HG03558 (cell line): ENCODE data around the gene FUT6.
"Not testable (repeated sequence)": the region's sequence is repeated elsewhere in the genome, so short reads cannot be mapped to it uniquely, and the experiment has no call there.

Experiments used
- ATAC-seq: cut with Tn5 transposase; IDR thresholded peaks from one replicate; pipeline ENCODE4 v1.9.1; 2021; ENCODE audit warnings: moderate number of reproducible peaks; ENCODE audit not compliant: unreplicated experiment; ENCODE audit errors: extremely low read depth

Gene FUT6

GRCh38 chr19:5789886-5790558 is 49.5 kb downstream of the FUT6 start:
- ATAC-seq: no peak

GRCh38 chr19:5789351-5789761 is 50.1 kb downstream of the FUT6 start:
- ATAC-seq: no peak

- no peak for ATAC-seq
Observed at GRCh38 chr19:5788422-5788821, 51.1 kb downstream of the FUT6 start.

GRCh38 chr19:5787409-5788182 is 51.9 kb downstream of the FUT6 start:
- ATAC-seq: no peak

GRCh38 chr19:5786593-5787408 is 52.7 kb downstream of the FUT6 start:
- no peak for ATAC-seq

GRCh38 chr19:5785423-5785822 is 54.1 kb downstream of the FUT6 start:
- ATAC-seq: no peak

GRCh38 chr19:5784581-5785147 is 54.8 kb downstream of the FUT6 start, which contains the start of gene PRR22:
Gene PRR22, minus strand, starts transcription at chr19:5784746. Its CDS starts 86 bp downstream, at chr19:5784660.
- no peak for ATAC-seq

GRCh38 chr19:5782945-5783919 is 56.3 kb downstream of the FUT6 start:
- ATAC-seq: no peak

- no peak for ATAC-seq
Observed at GRCh38 chr19:5782322-5782721, 57.2 kb downstream of the FUT6 start.

- ATAC-seq: not testable (repeated sequence)
Observed at GRCh38 chr19:5780916-5781315, 58.6 kb downstream of the FUT6 start.
